GM21526 (cell line): ENCODE measurements around the gene SF3A2.
"Not testable (repeated sequence)": the region's sequence is repeated elsewhere in the genome, so short reads cannot be mapped to it uniquely, and the experiment has no call there.

ENCODE experiments used
- ATAC-seq: cut with Tn5 transposase; IDR thresholded peaks from one replicate; pipeline ENCODE4 v1.9.1; 2021; ENCODE audit warnings: moderate library complexity; ENCODE audit not compliant: unreplicated experiment, low FRiP score

Gene SF3A2

GRCh38 chr19:2270423-2271233 lies 34.0 kb downstream of the SF3A2 start:
- no peak for ATAC-seq

GRCh38 chr19:2271234-2272103 lies 34.8 kb downstream of the SF3A2 start:
- no peak for ATAC-seq

- no peak for ATAC-seq
Observed at GRCh38 chr19:2273356-2274184, 36.9 kb downstream of the SF3A2 start.

GRCh38 chr19:2274185-2274711 lies 37.6 kb downstream of the SF3A2 start:
- no peak for ATAC-seq

- ATAC-seq = no peak
Observed at GRCh38 chr19:2274931-2275535, 38.4 kb downstream of the SF3A2 start.

GRCh38 chr19:2275588-2276428 lies 39.2 kb downstream of the SF3A2 start:
- ATAC-seq = no peak

GRCh38 chr19:2276429-2276986 lies 39.9 kb downstream of the SF3A2 start:
- no peak for ATAC-seq

GRCh38 chr19:2277138-2277537 lies 40.5 kb downstream of the SF3A2 start:
- no peak for ATAC-seq

- ATAC-seq = no peak
Observed at GRCh38 chr19:2278459-2279158, 42.0 kb downstream of the SF3A2 start.

GRCh38 chr19:2280633-2281264 lies 44.1 kb downstream of the SF3A2 start:
- ATAC-seq = no peak

GRCh38 chr19:2281265-2282061 lies 44.8 kb downstream of the SF3A2 start:
- ATAC-seq = not testable (repeated sequence)

GRCh38 chr19:2282062-2282861 lies 45.6 kb downstream of the SF3A2 start, which contains the start of gene PEAK3:
Gene PEAK3 (minus strand): TSS chr19:2282175. CDS start chr19:2280931, 1,244 bp downstream.
- ATAC-seq = no peak

- ATAC-seq = no peak
Observed at GRCh38 chr19:2282862-2283237, 46.2 kb downstream of the SF3A2 start.

- ATAC-seq = no peak
Observed at GRCh38 chr19:2283835-2284507, 47.3 kb downstream of the SF3A2 start.

- no peak for ATAC-seq
Observed at GRCh38 chr19:2286402-2287140, 49.9 kb downstream of the SF3A2 start.
